Esophagus squamous epithelium (tissue), 4 donors: ENCODE results near the gene TMSB15C.
"Not testable (repeated sequence)": the region's sequence is repeated elsewhere in the genome, so short reads cannot be mapped to it uniquely, and the experiment has no call there.

Experiments used
- POLR2A ChIP-seq, 4 donors: fragments of 450-650 bp; IDR thresholded peaks; one replicate each; pipeline ENCODE4 v1.6.1; 2017; ENCODE audit warnings: antibody characterized with exemption in 4 of 4, mild to moderate bottlenecking in 4 of 4, moderate library complexity in 3 of 4
- TF ChIP-seq, protein P1 (sequence below), 6 experiments: fragments of 450-650 bp in 4 of 6; fragments of 200-600 bp in 2 of 6; sonication (generic) in 2 of 6; IDR thresholded peaks; one replicate each; pipeline ENCODE4 v1.5.1; 2016 to 2019; ENCODE audit warnings: antibody characterized with exemption in 6 of 6, mild to moderate bottlenecking in 4 of 6, moderate library complexity in 4 of 6

DNA sequence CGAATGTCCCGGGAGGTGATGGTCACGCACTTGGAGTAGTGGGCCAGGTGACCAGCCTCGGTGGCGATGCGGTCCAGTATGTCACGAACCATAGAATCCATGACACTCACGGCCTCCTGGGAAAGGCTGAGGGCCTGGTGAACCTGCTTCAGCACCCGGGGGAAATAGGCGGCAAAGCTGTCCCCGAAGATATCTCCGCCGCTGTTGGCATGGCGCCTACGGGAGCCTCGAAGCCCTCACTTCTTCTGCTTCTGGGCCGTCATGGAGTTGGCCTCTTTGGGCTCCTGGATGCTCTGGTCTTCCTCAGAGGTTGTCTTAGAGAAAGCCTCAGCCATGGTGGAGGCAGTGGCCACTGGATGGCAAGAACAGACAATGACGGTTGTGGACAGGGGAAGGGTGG is 13.4 kb downstream of the TMSB15C start:
- TF ChIP-seq, protein P1, sequence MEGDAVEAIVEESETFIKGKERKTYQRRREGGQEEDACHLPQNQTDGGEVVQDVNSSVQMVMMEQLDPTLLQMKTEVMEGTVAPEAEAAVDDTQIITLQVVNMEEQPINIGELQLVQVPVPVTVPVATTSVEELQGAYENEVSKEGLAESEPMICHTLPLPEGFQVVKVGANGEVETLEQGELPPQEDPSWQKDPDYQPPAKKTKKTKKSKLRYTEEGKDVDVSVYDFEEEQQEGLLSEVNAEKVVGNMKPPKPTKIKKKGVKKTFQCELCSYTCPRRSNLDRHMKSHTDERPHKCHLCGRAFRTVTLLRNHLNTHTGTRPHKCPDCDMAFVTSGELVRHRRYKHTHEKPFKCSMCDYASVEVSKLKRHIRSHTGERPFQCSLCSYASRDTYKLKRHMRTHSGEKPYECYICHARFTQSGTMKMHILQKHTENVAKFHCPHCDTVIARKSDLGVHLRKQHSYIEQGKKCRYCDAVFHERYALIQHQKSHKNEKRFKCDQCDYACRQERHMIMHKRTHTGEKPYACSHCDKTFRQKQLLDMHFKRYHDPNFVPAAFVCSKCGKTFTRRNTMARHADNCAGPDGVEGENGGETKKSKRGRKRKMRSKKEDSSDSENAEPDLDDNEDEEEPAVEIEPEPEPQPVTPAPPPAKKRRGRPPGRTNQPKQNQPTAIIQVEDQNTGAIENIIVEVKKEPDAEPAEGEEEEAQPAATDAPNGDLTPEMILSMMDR (IDR thresholded peaks at IDR 0.05) = not testable (repeated sequence)
- TF ChIP-seq POLR2A (IDR thresholded peaks at IDR 0.05) = not testable (repeated sequence)
